Activated naive CD8-positive, alpha-beta T cell treated with anti-CD3 and anti-CD28 coated beads, Interleukin-2, amount 10 ng/mL, durations not matched to agents 7 days and 5 days (primary cell): Measurements from ENCODE around the gene AMDHD2. TPM values are rescaled to one million over a fixed set of nuclear protein-coding genes. Genes with fewer than 3 reads are reported as not detected.
"Not testable (repeated sequence)": the region's sequence is repeated elsewhere in the genome, so short reads cannot be mapped to it uniquely, and the experiment has no call there.

Source experiments
- ATAC-seq: fragments of 150-1000 bp; cut with Tn5 transposase; one replicate; pipeline ENCODE4 v1.10.0; 2021; ENCODE audit warnings: low read depth, moderate library complexity
- POLR2A ChIA-PET: fragments of 350-600 bp; sonication (Branson Sonifier 250); formaldehyde crosslinking; loops from one replicate; lab custom pipeline; 2021; ENCODE audit warnings: antibody characterized with exemption; lab: Charles Lee
- DNase-seq: peaks from one replicate; pipeline ENCODE4 v3.0.0; 2021
- H3K27ac Mint-ChIP-seq: one replicate; pipeline ENCODE4 v1.8.0; 2022; ENCODE audit warnings: mild to moderate bottlenecking, mixed read lengths
- H3K27me3 Mint-ChIP-seq: one replicate; pipeline ENCODE4 v1.8.0; 2022; ENCODE audit warnings: mild to moderate bottlenecking, moderate library complexity, mixed read lengths
- H3K36me3 Mint-ChIP-seq: one replicate; pipeline ENCODE4 v1.8.0; 2021; ENCODE audit warnings: mild to moderate bottlenecking, mixed read lengths
- H3K4me1 Mint-ChIP-seq: one replicate; pipeline ENCODE4 v1.8.0; 2021; ENCODE audit warnings: mixed read lengths
- H3K4me3 Mint-ChIP-seq: one replicate; pipeline ENCODE4 v1.8.0; 2022; ENCODE audit warnings: mild to moderate bottlenecking, moderate library complexity, mixed read lengths
- H3K9me3 Mint-ChIP-seq: one replicate; pipeline ENCODE4 v1.8.0; 2021; ENCODE audit warnings: mixed read lengths
- total RNA-seq, 2 experiments: library from RNA; stranded (reverse); gene quantifications; one replicate each; pipeline ENCODE4 v1.2.3, GENCODE V29; 2021

The AMDHD2 gene
- total RNA-seq, 2 experiments from 2014 or later = 74.0 to 75.4 TPM

GRCh38 chr16:2476345-2476720, 43.8 kb upstream of the AMDHD2 start:
- Mint-ChIP-seq H3K27me3 (peaks cover 9% of the 10 kb centered on the region), H3K9me3 (no peaks in the 10 kb centered on the region), H3K4me3 (peak overlapping the region; percentile 51), H3K27ac (no peak overlapping the region), H3K36me3 (no peaks in the 10 kb centered on the region), H3K4me1 (peaks cover 10% of the 10 kb centered on the region)
- no peak for DNase-seq
- no peak for ATAC-seq
- POLR2A ChIA-PET = interaction anchor here (0.6 kb wide), 1 partner anchor 211 kb away, joined by 3 read pairs; no protein-coding TSS in a partner anchor

GRCh38 chr16:2476741-2477140, 43.4 kb upstream of the AMDHD2 start:
- DNase-seq = no peak
- no peaks in the 10 kb centered on the region for H3K9me3 Mint-ChIP-seq
- peaks cover 9% of the 10 kb centered on the region for H3K27me3 Mint-ChIP-seq
- no peak for ATAC-seq
- no peak overlapping the region for H3K27ac Mint-ChIP-seq
- H3K4me1 Mint-ChIP-seq = peaks cover 10% of the 10 kb centered on the region
- POLR2A ChIA-PET = interaction anchor here (1.3 kb wide), 1 partner anchor 38 kb away, joined by 3 read pairs; no protein-coding TSS in a partner anchor
- no peaks in the 10 kb centered on the region for H3K36me3 Mint-ChIP-seq
- peak overlapping the region; percentile 35 for H3K4me3 Mint-ChIP-seq

- POLR2A ChIA-PET = interaction anchor here (1.0 to 1.3 kb wide), 2 partner anchors 11 to 37 kb away, joined by 3 read pairs; no protein-coding TSS in a partner anchor
- no peaks in the 10 kb centered on the region for H3K36me3 Mint-ChIP-seq
- no peak overlapping the region for H3K4me3 Mint-ChIP-seq
- H3K27me3 Mint-ChIP-seq = peaks cover 9% of the 10 kb centered on the region
- H3K9me3 Mint-ChIP-seq = no peaks in the 10 kb centered on the region
- H3K27ac Mint-ChIP-seq = no peak overlapping the region
- peaks cover 10% of the 10 kb centered on the region for H3K4me1 Mint-ChIP-seq
- no peak for DNase-seq
- ATAC-seq = no peak
These were observed 42.8 kb upstream of the AMDHD2 start for GRCh38 chr16:2477327-2477726.

- Mint-ChIP-seq H3K36me3 (no peaks in the 10 kb centered on the region), H3K4me1 (peaks cover 8% of the 10 kb centered on the region), H3K9me3 (no peaks in the 10 kb centered on the region), H3K27ac (no peak overlapping the region), H3K27me3 (peaks cover 2% of the 10 kb centered on the region), H3K4me3 (no peak overlapping the region)
- no peak for ATAC-seq
- POLR2A ChIA-PET = interaction anchor here (1.0 kb wide), 1 partner anchor 10 kb away, joined by 3 read pairs; no protein-coding TSS in a partner anchor
- no peak for DNase-seq
These were observed 41.9 kb upstream of the AMDHD2 start for GRCh38 chr16:2478279-2478678.

- H3K36me3 Mint-ChIP-seq, ATAC-seq, H3K4me1 Mint-ChIP-seq, H3K27me3 Mint-ChIP-seq, H3K4me3 Mint-ChIP-seq, POLR2A ChIA-PET, H3K9me3 Mint-ChIP-seq, H3K27ac Mint-ChIP-seq, DNase-seq: not testable (repeated sequence)
These were observed 40.2 kb upstream of the AMDHD2 start for GRCh38 chr16:2479996-2480395.

- DNase-seq = no peak
- Mint-ChIP-seq H3K36me3 (no peaks in the 10 kb centered on the region), H3K4me3 (no peak overlapping the region), H3K9me3 (no peaks in the 10 kb centered on the region), H3K27ac (no peak overlapping the region), H3K4me1 (peaks cover 7% of the 10 kb centered on the region), H3K27me3 (no peaks in the 10 kb centered on the region)
- POLR2A ChIA-PET = no interaction called here
- no peak for ATAC-seq
These were observed 39.2 kb upstream of the AMDHD2 start for GRCh38 chr16:2480948-2481347.

- H3K27me3 Mint-ChIP-seq = no peaks in the 10 kb centered on the region
- no peak overlapping the region for H3K4me3 Mint-ChIP-seq
- ATAC-seq (no peak), DNase-seq (no peak)
- POLR2A ChIA-PET = no interaction called here
- no peak overlapping the region for H3K27ac Mint-ChIP-seq
- H3K9me3 Mint-ChIP-seq = no peaks in the 10 kb centered on the region
- H3K36me3 Mint-ChIP-seq = no peaks in the 10 kb centered on the region
- peaks cover 9% of the 10 kb centered on the region for H3K4me1 Mint-ChIP-seq
These were observed 38.5 kb upstream of the AMDHD2 start for GRCh38 chr16:2481676-2482075.

- H3K4me3 Mint-ChIP-seq = no peak overlapping the region
- no peak for ATAC-seq
- no peak for DNase-seq
- no peaks in the 10 kb centered on the region for H3K9me3 Mint-ChIP-seq
- H3K27me3 Mint-ChIP-seq = no peaks in the 10 kb centered on the region
- POLR2A ChIA-PET = no interaction called here
- peaks cover under 1% of the 10 kb centered on the region for H3K36me3 Mint-ChIP-seq
- no peak overlapping the region for H3K27ac Mint-ChIP-seq
- H3K4me1 Mint-ChIP-seq = peaks cover 12% of the 10 kb centered on the region
These were observed 37.9 kb upstream of the AMDHD2 start for GRCh38 chr16:2482249-2482648.

GRCh38 chr16:2482708-2483534, 37.2 kb upstream of the AMDHD2 start:
- Mint-ChIP-seq H3K4me1 (peaks cover 16% of the 10 kb centered on the region), H3K9me3 (no peaks in the 10 kb centered on the region), H3K36me3 (peaks cover 3% of the 10 kb centered on the region), H3K27me3 (no peaks in the 10 kb centered on the region), H3K27ac (no peak overlapping the region), H3K4me3 (no peak overlapping the region)
- no peak for DNase-seq
- POLR2A ChIA-PET = interaction anchor here (3.6 kb wide), 1 partner anchor 8 kb away, joined by 11 read pairs; the partner anchor contains the start of gene TBC1D24
- no peak for ATAC-seq

- Mint-ChIP-seq H3K27ac (no peak overlapping the region), H3K9me3 (no peaks in the 10 kb centered on the region), H3K27me3 (no peaks in the 10 kb centered on the region), H3K36me3 (peaks cover 3% of the 10 kb centered on the region), H3K4me3 (no peak overlapping the region), H3K4me1 (peaks cover 16% of the 10 kb centered on the region)
- ATAC-seq (no peak), DNase-seq (no peak)
- POLR2A ChIA-PET = interaction anchor here (0.5 to 3.6 kb wide), 2 partner anchors 9 to 49 kb away, joined by 4 to 11 read pairs; partner anchors contain the start of gene TBC1D24
These were observed 36.0 kb upstream of the AMDHD2 start for GRCh38 chr16:2483939-2484897.

GRCh38 chr16:2484898-2485508, 35.2 kb upstream of the AMDHD2 start:
- Mint-ChIP-seq H3K9me3 (no peaks in the 10 kb centered on the region), H3K27ac (peak overlapping the region; percentile 4), H3K27me3 (no peaks in the 10 kb centered on the region), H3K36me3 (peaks cover 3% of the 10 kb centered on the region), H3K4me1 (peaks cover 16% of the 10 kb centered on the region), H3K4me3 (no peak overlapping the region)
- DNase-seq (no peak), ATAC-seq (no peak)
- POLR2A ChIA-PET = interaction anchor here (3.6 kb wide), 1 partner anchor 10 kb away, joined by 11 read pairs; the partner anchor contains the start of gene TBC1D24

- H3K9me3 Mint-ChIP-seq = no peaks in the 10 kb centered on the region
- no peak for DNase-seq
- peaks cover 3% of the 10 kb centered on the region for H3K36me3 Mint-ChIP-seq
- H3K4me3 Mint-ChIP-seq = no peak overlapping the region
- POLR2A ChIA-PET = interaction anchor here (1.5 to 3.6 kb wide), 2 partner anchors 11 to 331 kb away, joined by 3 to 11 read pairs; partner anchors contain the start of genes TBC1D24 and TRAF7
- no peak for ATAC-seq
- no peak overlapping the region for H3K27ac Mint-ChIP-seq
- H3K4me1 Mint-ChIP-seq = peaks cover 15% of the 10 kb centered on the region
- H3K27me3 Mint-ChIP-seq = no peaks in the 10 kb centered on the region
These were observed 34.2 kb upstream of the AMDHD2 start for GRCh38 chr16:2485811-2486507.
